Measurements from ENCODE around the gene NFE2L3.

- no peak for TF ChIP-seq CTCF (IDR thresholded peaks at IDR 0.05; ENCODE audit: poor library complexity)
- TF ChIP-seq EZH2 (IDR thresholded peaks at IDR 0.05; ENCODE audit: borderline replicate concordance), result no peak
- TF ChIP-seq EZH2phosphoT487 (IDR thresholded peaks at IDR 0.05; ENCODE audit: low read depth, severe bottlenecking, unreplicated experiment), result no peak
Observed at GRCh38 chr7:26105236-26105635, 46.8 kb upstream of the NFE2L3 start.

Data from hepatocyte (in vitro differentiated cells).